Fibroblast of skin of back (primary cell): ENCODE results near the gene RAB7A.

Source experiments
- DNase-seq: peaks from one replicate; pipeline ENCODE4 v3.0.0-alpha.2; 2013

The RAB7A gene

DNA sequence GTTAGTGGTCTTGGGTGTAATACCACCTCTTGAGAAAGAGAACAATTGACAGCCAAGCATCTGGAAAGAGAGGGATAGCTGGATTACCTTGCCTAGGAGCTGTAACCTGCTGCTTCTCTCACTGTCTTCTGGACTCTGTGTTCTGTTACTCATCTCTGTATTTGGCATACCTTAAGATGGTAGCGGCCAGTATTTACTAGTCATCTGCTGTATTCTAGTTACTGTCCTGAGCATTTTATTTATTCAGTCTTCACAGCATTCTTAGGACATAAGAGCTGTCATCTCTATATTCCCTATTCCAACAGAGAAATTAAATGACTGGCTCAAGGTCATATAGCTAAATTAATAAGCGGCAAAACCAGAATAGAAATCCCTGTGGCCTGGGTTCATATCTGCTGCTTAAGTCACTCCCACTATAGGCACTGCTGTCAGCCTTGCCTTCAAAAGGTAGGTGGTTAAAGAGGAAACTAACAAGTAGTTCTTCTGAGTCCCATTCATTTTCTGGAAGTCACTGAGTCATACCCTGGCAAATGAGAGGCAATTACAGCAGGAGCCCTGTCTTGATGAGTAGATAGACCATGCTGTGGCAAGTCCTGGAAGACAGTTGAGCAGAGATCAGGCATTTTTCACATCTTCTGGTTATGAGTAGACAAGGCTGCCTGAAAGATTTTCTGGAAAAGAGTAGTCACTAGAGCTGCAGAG is 68.2 kb downstream of the RAB7A start:
- peak; percentile 75 for DNase-seq

DNA sequence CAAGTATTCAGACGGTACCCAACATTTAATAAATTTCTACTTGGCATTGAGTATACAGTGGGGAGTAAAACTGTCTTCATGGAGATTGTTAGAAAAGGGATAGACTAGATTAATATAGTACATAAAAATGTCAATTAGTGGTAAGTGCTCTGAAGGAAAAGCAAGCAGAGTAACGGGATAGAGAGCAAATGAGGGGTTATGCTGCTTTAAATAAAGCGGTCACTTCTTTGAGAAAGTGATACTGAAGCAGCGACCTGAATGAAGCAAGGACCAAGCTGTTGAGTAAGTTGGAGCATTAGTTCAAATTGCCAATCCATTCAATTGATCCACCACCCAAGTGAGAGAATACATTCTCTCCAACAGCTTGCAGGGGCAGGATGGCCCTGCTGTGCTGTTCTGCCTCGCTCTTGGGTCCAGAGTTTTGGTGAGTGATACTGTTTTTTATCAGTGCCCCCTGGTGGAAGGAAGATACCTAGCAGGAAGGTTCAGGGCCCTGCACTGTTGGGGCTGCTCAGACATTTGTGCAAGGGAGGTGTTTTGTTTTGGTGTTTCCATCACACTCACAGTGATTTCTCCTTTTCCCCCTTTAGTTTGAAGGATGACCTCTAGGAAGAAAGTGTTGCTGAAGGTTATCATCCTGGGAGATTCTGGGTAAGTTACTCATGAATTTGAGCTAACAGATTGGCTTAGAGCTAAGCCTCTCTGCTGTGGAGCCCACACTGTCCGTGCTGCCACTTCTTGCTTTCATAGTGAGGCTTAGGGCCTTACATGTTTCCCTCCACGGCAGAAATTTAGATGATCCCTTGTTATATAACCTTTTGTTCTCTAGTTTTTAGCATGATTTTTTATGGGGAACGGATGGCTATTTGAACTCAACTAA is 69.0 kb downstream of the RAB7A start:
- peak; percentile 67 for DNase-seq

DNA sequence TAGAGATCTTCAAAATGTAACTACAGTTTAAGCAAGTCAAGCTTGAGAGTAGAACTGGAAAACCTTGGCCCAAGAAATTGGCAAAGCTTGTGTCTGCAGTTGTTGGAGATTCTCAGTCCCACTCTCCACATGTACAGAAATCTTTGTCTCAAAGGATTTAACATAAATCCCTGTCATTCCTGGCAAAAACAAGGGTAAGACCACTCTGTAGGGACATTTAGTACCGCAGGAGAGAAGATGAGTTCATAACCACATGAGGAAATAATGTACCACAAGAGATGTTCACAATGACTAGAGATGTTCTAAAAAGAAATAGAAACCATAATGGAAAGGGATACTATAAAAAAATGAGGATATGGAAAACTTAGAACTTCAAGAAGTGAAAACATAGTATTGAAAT is 73.7 kb downstream of the RAB7A start:
- DNase-seq, result no peak

DNA sequence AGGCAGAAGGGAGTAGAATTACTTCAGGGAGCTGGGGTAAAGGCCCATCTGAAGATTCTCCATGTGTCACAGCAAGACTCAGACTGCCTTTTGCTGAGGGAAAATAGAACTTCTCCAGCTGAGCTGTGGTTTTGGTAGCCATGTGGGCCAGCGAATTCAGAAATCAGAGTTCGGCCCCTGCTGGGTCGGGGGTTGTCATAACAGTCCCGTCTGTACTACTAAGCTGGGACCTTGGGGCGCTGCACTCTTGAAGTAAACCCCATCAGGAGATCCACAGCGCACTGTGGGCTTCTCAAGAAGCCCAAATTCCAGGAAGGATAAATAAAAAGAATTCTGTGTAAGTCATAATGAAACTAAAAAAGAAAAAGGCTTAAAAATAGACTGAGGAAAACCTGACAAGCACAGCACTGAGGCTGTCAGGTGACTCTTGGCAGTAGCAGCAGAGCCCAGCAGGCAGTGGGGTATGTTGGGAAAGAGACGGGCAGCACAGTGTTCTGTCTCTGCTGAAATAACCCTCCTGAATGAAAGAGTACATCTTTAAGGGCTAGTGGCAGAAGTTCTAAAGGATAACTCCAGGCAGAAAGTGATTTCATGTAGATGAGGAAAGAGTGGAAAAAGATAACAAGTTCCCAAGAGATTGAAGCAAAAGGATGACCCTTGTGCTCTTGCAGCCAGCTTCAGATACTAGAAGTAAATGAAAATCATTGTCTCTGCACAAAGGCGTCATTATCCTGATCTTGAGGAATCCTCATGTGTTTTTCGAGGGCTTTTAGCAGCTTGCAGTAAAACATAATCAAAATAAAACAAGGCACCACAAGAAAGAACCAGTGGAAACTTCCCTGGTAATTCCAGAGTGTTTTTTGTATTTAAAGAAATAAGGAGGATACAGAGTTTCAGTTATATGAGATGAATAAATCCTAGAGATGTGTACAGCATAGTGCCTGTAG is 74.5 kb downstream of the RAB7A start:
- DNase-seq, result no peak

DNA sequence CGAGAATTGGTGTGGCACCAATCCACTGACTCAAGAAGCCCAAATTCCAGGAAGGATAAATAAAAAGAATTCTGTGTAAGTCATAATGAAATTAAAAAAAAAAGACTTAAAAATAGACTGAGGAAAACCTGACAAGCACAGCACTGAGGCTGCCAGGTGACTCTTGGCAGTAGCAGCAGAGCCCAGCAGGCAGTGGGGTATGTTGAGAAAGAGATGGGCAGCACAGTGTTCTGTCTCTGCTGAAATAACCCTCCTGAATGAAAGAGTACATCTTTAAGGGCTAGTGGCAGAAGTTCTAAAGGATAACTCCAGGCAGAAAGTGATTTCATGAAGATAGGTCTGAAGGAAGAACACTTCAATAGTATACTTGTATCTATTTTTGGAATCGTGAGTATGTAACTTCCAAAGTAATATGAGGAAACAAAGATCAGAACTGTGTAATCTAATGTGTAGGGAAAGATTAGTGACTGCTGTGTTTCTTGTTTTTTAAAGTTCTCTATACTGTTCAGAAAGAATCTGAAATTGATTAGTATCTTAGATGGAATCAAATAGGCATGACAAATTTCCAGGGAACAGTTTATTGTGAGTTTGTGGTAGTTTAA is 75.9 kb downstream of the RAB7A start:
- DNase-seq, result no peak

DNA sequence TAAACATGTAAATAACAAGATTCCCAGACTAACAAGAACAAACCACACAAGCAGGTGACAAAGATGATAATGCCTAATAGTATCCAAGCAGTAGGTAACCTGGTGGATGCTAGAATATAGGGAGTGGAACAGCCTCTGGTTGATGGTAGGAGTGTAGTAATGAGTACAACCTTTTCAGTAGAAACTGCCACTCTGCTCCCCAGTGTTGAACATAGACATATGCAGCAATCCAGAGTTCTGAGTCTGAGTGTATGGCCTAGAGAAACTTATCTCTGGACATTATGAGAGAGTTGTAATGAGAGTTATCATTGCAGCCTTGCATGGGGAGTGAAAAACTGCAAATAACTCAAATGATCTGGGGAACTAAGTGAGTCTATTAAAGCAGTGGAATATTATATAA is 77.3 kb downstream of the RAB7A start:
- DNase-seq, result no peak

DNA sequence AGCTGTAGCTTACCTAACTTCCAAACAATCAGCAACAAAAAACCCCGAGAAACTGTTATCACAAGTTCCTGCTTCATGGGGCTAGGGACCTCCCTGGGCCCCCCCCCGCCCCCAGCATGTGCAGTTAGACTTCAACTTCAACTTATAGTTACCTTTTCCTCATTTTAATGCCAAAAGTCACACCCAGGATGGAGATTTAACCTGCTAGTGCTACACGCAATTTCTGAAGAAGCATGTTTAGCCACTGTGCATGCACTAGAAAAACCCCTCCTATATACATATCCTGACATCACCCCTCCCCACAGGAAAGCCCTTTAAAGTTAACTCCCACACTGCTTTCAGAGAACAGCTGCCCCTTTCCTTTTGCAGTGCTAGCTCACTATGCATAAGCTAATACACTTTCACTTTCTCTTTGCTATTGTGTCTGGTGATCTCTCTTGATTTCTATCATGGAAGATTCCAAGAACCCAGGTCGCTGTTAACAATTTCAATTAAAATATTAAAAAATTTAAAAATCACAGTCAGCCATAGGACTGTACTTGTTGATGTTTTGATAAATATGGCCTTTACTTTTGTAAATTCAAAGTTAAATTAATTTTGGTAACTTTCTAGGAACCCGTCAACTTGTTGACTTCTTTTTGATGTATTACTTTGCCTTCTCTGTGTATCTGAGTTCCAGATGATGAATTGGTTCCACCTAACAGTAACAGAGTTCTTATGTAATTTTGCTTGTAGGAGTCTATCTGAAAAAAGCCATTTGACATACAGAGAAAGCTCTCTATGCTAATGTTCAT is 78.2 kb downstream of the RAB7A start:
- DNase-seq, result no peak

DNA sequence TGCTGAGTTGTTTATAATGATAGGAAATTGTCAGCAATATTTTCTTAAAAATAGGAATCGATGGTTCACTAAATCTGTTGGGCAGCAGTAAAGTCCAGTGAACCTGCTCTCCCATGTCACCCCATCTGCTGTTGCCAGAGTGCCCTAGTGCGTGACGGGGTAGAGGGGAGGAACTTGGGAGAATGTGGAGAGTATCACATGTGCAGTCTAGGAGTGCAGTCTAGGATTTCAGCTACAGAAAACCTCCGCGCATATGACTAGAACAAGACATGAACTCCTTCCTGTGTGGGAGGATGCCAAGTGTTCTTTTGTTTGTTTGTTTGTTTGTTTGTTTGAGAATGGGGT is 78.8 kb downstream of the RAB7A start:
- DNase-seq, result no peak

DNA sequence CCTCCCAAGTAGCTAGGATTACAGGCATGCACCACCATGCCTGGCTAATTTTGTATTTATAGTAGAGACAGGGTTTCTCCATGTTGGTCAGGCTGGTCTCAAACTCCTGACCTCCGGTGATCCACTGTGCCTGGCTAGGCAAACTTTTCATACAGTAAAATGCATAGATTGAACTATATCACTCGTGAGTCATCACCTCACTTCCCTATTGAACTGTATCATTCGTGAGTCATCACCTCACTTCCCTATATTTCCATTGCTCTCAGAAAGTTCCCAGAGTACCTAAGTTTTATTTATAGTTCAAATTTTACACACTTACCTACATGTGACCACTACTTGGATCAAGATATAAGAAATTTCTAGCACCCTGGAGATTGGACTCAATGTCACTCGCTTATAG is 79.8 kb downstream of the RAB7A start:
- peak; percentile 69 for DNase-seq

DNA sequence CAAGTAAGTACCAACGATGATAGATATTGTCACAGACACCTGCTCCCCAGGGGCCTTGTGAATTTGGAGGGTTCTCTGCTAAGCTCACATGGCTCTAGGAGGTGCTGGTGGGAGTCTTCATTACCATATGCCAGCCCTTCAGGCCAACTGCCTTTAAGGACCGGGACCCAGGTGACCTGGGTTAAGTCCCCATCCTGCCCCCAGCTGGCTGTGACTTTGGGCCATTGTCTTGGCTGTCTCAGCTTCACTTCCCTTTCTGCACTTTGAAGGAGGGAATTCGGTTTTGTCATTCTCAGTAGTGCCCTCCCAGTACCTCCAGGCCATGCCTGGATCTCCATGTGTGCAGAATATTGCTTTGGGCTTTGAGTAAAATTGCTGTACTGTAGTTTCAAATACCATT is 80.6 kb downstream of the RAB7A start:
- DNase-seq, result no peak

DNA sequence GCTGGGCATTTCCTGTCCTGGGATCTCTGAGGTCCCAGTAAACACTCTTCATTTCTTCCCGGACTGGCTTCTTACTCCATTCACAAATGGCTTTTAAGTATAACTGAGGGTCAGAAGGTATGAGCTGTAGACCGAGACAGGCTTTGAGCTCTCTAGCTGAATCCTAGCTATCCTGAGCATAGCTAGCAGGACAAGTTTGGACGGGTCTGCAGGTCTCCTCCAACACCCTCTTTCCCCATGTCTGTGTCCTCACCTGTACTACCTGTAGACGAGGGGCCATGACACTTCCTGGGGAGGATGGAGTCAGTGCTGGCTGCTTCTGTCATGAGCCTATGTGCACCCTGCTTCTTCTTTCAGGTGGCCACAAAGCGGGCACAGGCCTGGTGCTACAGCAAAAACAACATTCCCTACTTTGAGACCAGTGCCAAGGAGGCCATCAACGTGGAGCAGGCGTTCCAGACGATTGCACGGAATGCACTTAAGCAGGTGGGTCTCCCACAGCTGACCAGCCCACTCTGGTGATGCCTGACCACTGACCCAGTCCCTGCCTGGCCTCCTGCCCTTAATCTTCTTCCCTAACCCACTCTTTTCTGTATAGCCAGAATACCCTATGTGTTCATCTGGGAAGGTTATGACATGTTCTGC is 81.3 kb downstream of the RAB7A start:
- DNase-seq, result no peak

DNA sequence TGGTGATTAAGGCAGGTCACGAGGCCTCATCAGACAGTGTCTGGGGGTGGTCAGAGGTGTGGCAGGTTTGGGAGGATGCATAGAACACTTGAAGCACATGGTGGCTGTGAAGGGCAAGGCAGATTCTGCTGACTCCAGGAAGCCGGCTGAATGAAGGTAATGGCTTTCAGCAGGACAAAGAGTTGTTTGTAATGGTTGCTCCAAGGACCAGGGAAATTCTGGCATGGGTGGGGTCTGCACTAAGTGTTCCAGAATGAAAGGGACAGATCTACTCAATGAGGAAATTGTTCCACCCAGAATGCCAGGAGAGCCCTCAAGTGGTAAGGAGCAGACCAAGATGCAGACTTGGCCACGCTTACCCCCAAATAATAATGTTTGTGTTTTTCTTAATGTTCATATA is 82.7 kb downstream of the RAB7A start:
- DNase-seq, result no peak

DNA sequence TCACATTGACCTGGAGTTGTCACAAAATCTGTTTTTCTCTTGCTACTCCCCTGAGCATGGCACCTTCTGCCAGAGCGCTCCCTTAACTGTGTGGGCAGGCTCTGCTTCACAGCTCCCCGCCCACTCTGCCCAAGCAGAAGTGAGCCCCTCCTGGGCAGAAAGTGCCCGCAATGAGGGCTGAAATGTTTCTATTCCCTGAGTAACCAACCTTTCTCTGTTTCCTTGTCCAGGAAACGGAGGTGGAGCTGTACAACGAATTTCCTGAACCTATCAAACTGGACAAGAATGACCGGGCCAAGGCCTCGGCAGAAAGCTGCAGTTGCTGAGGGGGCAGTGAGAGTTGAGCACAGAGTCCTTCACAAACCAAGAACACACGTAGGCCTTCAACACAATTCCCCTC is 87.1 kb downstream of the RAB7A start:
- DNase-seq, result no peak

DNA sequence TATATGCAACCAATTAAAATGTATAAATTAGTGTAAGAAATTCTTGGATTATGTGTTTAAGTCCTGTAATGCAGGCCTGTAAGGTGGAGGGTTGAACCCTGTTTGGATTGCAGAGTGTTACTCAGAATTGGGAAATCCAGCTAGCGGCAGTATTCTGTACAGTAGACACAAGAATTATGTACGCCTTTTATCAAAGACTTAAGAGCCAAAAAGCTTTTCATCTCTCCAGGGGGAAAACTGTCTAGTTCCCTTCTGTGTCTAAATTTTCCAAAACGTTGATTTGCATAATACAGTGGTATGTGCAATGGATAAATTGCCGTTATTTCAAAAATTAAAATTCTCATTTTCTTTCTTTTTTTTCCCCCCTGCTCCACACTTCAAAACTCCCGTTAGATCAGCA is 88.1 kb downstream of the RAB7A start:
- DNase-seq, result no peak

DNA sequence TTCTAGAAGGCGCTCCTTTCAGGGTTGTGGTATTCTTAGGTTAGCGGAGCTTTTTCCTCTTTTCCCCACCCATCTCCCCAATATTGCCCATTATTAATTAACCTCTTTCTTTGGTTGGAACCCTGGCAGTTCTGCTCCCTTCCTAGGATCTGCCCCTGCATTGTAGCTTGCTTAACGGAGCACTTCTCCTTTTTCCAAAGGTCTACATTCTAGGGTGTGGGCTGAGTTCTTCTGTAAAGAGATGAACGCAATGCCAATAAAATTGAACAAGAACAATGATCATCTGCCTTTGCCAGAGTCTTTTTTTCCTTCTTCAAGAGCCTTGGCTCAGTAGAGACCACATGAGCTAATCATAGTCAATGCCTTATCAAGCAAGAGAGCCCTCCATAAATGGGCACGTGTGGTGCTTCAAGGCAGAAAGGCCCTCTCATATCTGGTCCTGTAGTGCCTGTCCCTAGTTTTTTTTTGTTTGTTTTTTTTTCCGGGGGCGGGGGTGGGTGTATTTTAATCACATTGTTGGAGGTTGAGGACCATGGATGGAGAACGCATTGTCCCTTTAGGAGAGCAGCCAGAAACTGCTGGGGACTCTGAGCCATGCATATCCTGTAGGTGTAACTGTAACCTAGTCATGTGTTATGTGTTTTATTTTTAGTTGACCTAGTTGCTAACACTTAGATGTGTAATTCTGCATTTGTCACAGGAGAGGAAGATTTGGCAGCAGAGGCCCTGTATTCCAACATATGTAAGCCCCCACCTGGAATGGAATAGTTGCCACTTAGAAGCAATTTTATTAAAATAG is 88.7 kb downstream of the RAB7A start:
- DNase-seq, result no peak

DNA sequence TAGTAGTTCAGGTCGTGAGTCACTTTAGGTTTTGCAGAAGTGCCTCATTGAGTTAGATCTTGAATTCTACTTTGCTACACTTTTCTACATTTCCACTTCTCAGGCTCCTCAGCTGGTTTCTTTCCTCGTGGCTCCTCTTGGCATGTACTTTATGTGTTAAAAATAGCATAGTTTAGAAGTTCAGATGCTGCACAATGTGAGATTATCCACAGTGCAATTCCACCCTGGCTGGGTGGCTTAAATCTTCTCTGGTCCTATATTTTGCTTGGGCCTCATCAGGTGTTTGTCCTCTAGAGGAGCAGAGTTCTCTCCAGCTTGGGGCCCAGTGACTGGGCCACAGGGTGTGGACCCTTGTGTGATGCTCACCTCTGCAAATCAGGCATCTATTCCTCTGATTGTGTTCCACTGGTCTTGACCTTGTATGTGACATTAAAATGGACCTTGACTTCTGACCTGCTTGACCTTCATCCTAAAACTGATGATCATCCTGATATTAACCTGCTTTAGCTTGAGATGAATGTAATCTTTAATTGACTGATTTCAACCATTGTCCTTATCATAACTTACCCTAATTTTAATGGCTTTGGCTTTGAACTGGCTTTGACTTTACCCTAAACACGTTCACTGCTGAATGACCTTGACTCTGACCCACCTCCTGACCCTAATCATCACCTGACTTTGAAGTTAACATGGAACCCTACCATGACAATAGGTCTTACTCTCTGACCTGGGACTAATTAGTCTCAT is 89.5 kb downstream of the RAB7A start:
- no peak for DNase-seq

DNA sequence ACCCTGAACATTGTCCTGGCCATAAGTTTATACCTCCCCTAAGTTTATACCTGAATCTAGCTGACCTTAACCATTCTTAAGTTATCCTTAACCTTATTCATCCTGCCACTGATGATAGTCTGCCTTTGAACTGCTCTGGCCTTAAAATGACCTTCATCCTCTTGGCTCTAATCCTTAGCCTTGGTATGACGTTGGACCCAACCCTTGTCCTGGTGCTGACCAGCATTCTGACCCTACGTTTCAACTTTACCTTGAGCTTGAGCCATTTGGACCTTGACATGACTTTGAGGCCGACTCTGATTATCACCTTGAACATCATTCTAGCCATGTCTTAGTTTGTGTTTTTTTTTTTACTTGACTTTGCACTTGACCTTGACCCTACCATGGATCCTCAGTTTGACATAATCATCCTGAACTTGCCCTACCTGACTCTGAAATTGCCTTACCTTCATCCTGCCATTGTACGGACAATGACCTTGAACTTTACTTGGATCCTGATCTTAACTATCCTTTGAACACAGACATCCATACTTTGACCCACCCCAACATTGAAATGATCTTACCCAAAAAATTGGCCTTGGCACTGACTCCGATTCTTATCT is 92.3 kb downstream of the RAB7A start:
- no peak for DNase-seq

DNA sequence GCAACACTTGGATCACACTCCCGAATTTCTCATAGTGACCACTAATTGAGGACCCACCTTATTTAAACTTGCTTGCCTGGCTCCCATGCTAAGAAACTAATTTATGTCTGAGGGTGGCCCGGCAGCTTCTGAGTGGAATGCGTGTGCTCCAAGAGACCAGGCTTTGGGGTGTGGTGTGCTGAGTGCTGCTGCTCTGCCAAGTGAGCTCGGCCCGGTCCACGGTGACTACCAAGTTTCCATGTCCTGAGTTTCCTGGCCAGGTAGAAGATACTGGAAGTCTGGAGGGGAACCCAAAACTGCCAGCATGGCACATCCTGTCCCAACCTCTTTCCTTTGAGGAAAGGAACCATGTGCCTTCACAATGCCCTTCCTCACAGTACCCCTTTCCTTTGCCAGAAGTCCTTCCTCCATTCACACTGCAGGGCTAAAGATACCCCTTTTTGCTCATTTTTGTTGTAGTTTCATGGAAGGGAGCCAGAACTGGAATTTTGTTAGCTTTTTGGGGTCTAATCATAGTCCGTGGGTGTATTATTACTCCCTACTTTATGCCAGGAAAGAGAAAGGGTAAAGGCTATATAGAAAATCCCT is 94.4 kb downstream of the RAB7A start:
- no peak for DNase-seq

DNA sequence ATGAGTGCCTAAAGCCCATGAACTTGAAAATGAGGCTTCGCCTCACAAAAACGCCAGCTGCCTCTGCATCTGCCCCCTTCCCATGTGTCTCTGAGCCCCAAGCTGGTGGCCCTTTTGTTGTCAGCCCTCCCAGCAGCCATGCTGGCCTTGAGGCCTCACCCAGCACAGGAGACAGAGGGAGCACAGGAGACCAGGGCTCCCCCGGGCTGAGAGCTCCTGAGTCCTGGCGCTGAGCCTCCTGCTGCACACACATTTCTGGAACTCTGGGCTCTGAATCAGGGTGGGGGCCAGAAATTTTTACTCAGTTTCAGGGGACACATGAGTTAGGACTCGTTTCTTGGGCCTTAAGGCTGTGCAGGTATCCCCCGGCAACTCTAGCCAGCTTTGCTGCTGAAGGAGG is 97.0 kb downstream of the RAB7A start:
- DNase-seq, result no peak
